K562 (cell line): ENCODE data around the gene MED20. TPM values are rescaled to one million over a fixed set of nuclear protein-coding genes. Genes with fewer than 3 reads are reported as not detected.

Source experiments
- CBX1 ChIP-seq: sonication (generic); IDR thresholded peaks from 2 replicates; pipeline ENCODE4 v1.6.1; 2016; ENCODE audit warnings: antibody characterized with exemption, low read depth, mild to moderate bottlenecking
- CREBBP ChIP-seq: IDR thresholded peaks from one replicate; pipeline ENCODE4 v1.6.1; 2012; ENCODE audit warnings: low read depth, mild to moderate bottlenecking, control low read depth, inconsistent platforms, low read length
- POLR2AphosphoS2 ChIP-seq: IDR thresholded peaks from 2 replicates; pipeline ENCODE4 v1.6.1; 2012; ENCODE audit warnings: low read length, improper control_type of control experiment
- TAF1 ChIP-seq: IDR thresholded peaks from 2 replicates; pipeline ENCODE4 v1.6.1; 2011; ENCODE audit warnings: mild to moderate bottlenecking, low read length, moderate library complexity; ENCODE audit not compliant: insufficient read depth, control insufficient read depth, severe bottlenecking; ENCODE audit errors: extremely low read depth
- THRAP3 ChIP-seq: fragments of 450-650 bp; IDR thresholded peaks from 2 replicates; pipeline ENCODE4 v1.6.1; 2016; ENCODE audit warnings: mild to moderate bottlenecking, inconsistent platforms, borderline replicate concordance
- ZNF324 ChIP-seq: fragments of 250-450 bp; sonication (Bioruptor Pico); IDR thresholded peaks from 2 replicates; pipeline ENCODE4 v1.4.0; 2020; ENCODE audit warnings: mild to moderate bottlenecking
- ZNF561 ChIP-seq: fragments of 450-650 bp; formaldehyde crosslinking; conservative IDR thresholded peaks from 2 replicates; pipeline ENCODE4 v1.4.0; 2020; ENCODE audit warnings: mild to moderate bottlenecking, moderate library complexity
- polyA plus RNA-seq, 8 experiments: library from polyadenylated mRNA; depleted of rRNA in 4 of 8; stranded (reverse) in 5 of 8; unstranded in 3 of 8; fragments of >200 nt; fragmentation: Nextera tagmentation in 2 of 8; fragmentation: Illumina TruSeq in 1 of 8; extraction: Ambion mirVana in 2 of 8; extraction: Trizol in 1 of 8; gene quantifications; 2 replicates each; pipeline versions ENCODE4 v1.2.1 to v1.2.3, GENCODE V29; 2011 to 2014; ENCODE audit warnings: inconsistent platforms in 1 of 8, missing spikeins in 1 of 8
- total RNA-seq, 7 experiments: library from RNA; depleted of rRNA in 6 of 7; stranded (reverse); fragments of >200 nt in 6 of 7; fragmentation: Illumina TruSeq in 2 of 7; extraction: Trizol in 2 of 7; gene quantifications; 2 replicates each; pipeline versions ENCODE4 v1.2.1 to v1.2.3, GENCODE V29; 2011 to 2021; ENCODE audit warnings: low replicate concordance in 1 of 7
- TF ChIP-seq, protein P1 (sequence below), 2 experiments: fragments of 450-650 bp; IDR thresholded peaks; 2 replicates each; pipeline ENCODE4 v1.6.1; 2016
- TF ChIP-seq, protein P2 (sequence below): fragments of 450-650 bp; IDR thresholded peaks from 2 replicates; pipeline ENCODE4 v1.6.1; 2016; ENCODE audit warnings: borderline replicate concordance

Gene MED20
- total and polyA plus RNA-seq, 9 of the 15 experiments (the other 6 are each of a cell fraction or from before 2014, with no cell fraction given): 27.3 to 80.9 (median 46.0) TPM

DNA sequence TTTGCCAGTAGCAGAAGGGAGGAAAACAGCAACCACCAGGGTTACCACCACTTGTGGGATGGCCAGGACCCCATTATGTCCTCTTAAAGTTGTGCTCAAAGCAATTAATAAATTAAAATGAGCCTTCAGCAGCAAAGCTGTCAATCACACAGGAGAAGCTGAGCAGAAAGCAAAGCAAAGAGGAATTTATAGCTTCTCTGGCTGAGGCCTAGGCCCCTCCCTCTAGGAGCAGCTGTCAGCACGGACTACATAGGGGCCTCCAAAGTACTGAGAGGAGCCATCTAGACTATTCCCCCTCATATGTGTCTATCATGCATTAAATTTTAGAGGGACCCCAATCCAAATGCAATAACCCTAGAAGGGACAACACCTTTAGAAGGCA lies 14.2 kb upstream of the MED20 start (continued):
- TF ChIP-seq CBX1: 0 out of 2 replicates have a peak, but pooled peaks have one; percentile 23
- no peak for TF ChIP-seq CREBBP
- no peak for TF ChIP-seq ZNF561
- peak; percentile 27 for TF ChIP-seq POLR2AphosphoS2
- TF ChIP-seq THRAP3: no peak
- TF ChIP-seq, protein P1, sequence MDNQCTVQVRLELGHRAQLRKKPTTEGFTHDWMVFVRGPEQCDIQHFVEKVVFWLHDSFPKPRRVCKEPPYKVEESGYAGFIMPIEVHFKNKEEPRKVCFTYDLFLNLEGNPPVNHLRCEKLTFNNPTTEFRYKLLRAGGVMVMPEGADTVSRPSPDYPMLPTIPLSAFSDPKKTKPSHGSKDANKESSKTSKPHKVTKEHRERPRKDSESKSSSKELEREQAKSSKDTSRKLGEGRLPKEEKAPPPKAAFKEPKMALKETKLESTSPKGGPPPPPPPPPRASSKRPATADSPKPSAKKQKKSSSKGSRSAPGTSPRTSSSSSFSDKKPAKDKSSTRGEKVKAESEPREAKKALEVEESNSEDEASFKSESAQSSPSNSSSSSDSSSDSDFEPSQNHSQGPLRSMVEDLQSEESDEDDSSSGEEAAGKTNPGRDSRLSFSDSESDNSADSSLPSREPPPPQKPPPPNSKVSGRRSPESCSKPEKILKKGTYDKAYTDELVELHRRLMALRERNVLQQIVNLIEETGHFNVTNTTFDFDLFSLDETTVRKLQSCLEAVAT (IDR thresholded peaks at IDR 0.05): no peak
- TF ChIP-seq TAF1: no peak
- no peak for TF ChIP-seq ZNF324 (CRISPR knock-in tag)
- TF ChIP-seq, protein P2, sequence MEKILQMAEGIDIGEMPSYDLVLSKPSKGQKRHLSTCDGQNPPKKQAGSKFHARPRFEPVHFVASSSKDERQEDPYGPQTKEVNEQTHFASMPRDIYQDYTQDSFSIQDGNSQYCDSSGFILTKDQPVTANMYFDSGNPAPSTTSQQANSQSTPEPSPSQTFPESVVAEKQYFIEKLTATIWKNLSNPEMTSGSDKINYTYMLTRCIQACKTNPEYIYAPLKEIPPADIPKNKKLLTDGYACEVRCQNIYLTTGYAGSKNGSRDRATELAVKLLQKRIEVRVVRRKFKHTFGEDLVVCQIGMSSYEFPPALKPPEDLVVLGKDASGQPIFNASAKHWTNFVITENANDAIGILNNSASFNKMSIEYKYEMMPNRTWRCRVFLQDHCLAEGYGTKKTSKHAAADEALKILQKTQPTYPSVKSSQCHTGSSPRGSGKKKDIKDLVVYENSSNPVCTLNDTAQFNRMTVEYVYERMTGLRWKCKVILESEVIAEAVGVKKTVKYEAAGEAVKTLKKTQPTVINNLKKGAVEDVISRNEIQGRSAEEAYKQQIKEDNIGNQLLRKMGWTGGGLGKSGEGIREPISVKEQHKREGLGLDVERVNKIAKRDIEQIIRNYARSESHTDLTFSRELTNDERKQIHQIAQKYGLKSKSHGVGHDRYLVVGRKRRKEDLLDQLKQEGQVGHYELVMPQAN: no peak
